ENCODE measurements around the gene CFDP1. TPM values are rescaled to one million over a fixed set of nuclear protein-coding genes. Genes with fewer than 3 reads are reported as not detected.
A peak's percentile ranks its signal among the peaks of the same experiment; 100 is the strongest.

The CFDP1 gene
- total RNA-seq, 3 donors from 2014 or later = 71.9 to 101 (median 72.0) TPM

- DNase-seq (no peak), ATAC-seq (no peak)
- H3K4me3 ChIP-seq = no peak overlapping the region
- intact Hi-C loops (cut with DNase I, micrococcal nuclease) = no loop called here
- H3K9me3 ChIP-seq = no peaks in the 10 kb centered on the region
- H3K4me1 ChIP-seq (ENCODE audit: low read depth) = peaks cover 41% of the 10 kb centered on the region
- H3K36me3 ChIP-seq (ENCODE audit: low read depth) = no peaks in the 10 kb centered on the region
- TF ChIP-seq CTCF (IDR thresholded peaks at IDR 0.05) = no peak
Observed at GRCh38 chr16:75257886-75258806, 175.2 kb downstream of the CFDP1 start.

GRCh38 chr16:75256696-75257343 lies 176.5 kb downstream of the CFDP1 start:
- Histone ChIP-seq H3K36me3 (ENCODE audit: low read depth) (no peaks in the 10 kb centered on the region), H3K4me3 (no peak overlapping the region), H3K4me1 (ENCODE audit: low read depth) (peaks cover 41% of the 10 kb centered on the region), H3K9me3 (no peaks in the 10 kb centered on the region)
- peak in 2 of 3 donors; percentile 57 to 66 for DNase-seq
- intact Hi-C loops (cut with DNase I, micrococcal nuclease) = no loop called here
- TF ChIP-seq CTCF (IDR thresholded peaks at IDR 0.05) = no peak
- peak; percentile 61 for ATAC-seq

GRCh38 chr16:75256059-75256571 lies 177.2 kb downstream of the CFDP1 start:
- H3K4me3 ChIP-seq = no peak overlapping the region
- H3K9me3 ChIP-seq = no peaks in the 10 kb centered on the region
- ATAC-seq = no peak
- peaks cover 34% of the 10 kb centered on the region for H3K4me1 ChIP-seq (ENCODE audit: low read depth)
- TF ChIP-seq CTCF (IDR thresholded peaks at IDR 0.05) = no peak
- intact Hi-C loops (cut with DNase I, micrococcal nuclease) = no loop called here
- peak in 1 of 3 donors; percentile 35 for DNase-seq
- no peaks in the 10 kb centered on the region for H3K36me3 ChIP-seq (ENCODE audit: low read depth)

GRCh38 chr16:75254359-75254837 lies 178.9 kb downstream of the CFDP1 start:
- no peak for TF ChIP-seq CTCF (IDR thresholded peaks at IDR 0.05)
- H3K36me3 ChIP-seq (ENCODE audit: low read depth) = no peaks in the 10 kb centered on the region
- no peaks in the 10 kb centered on the region for H3K9me3 ChIP-seq
- ATAC-seq (peak; percentile 4), DNase-seq (peak in 1 of 3 donors; percentile 48)
- H3K4me3 ChIP-seq = no peak overlapping the region
- intact Hi-C loops (cut with DNase I, micrococcal nuclease) = no loop called here
- H3K4me1 ChIP-seq (ENCODE audit: low read depth) = peaks cover 42% of the 10 kb centered on the region

GRCh38 chr16:75252946-75253911 lies 180.1 kb downstream of the CFDP1 start:
- no peak for ATAC-seq
- H3K4me1 ChIP-seq (ENCODE audit: low read depth) = peaks cover 54% of the 10 kb centered on the region
- DNase-seq = peak in 1 of 3 donors; percentile 37
- no peaks in the 10 kb centered on the region for H3K9me3 ChIP-seq
- H3K4me3 ChIP-seq = no peak overlapping the region
- no peak for TF ChIP-seq CTCF (IDR thresholded peaks at IDR 0.05)
- intact Hi-C loops (cut with DNase I, micrococcal nuclease) = no loop called here
- no peaks in the 10 kb centered on the region for H3K36me3 ChIP-seq (ENCODE audit: low read depth)
